Right lobe of liver (tissue), 6 donors: ENCODE results near the gene DIAPH2. TPM values are rescaled to one million over a fixed set of nuclear protein-coding genes. Genes with fewer than 3 reads are reported as not detected.

Experiments
- ATAC-seq, 4 donors: fragments of 200-7000 bp; cut with Tn5 transposase; one replicate each; pipeline ENCODE4 v1.9.1; 2020; ENCODE audit warnings: mild to moderate bottlenecking in 4 of 4, moderate library complexity in 4 of 4
- DNase-seq, 3 donors: peaks; one replicate each; pipeline ENCODE4 v3.0.0-alpha.2; 2020
- H3K27ac ChIP-seq, 3 donors: fragments of 200-600 bp; one replicate each; pipeline ENCODE4 v1.8.0; 2022
- H3K27me3 ChIP-seq, 2 donors: fragments of 200-600 bp; one replicate each; pipeline ENCODE4 v1.8.0; 2022
- H3K36me3 ChIP-seq, 4 donors: fragments of 200-600 bp; sonication (generic) in 1 of 4; one replicate each; pipeline versions ENCODE4 v1.5.1 to v1.8.0; 2017 to 2022; ENCODE audit warnings: control low read depth in 1 of 4
- H3K4me1 ChIP-seq, 4 donors: fragments of 200-600 bp; sonication (generic) in 1 of 4; one replicate each; pipeline versions ENCODE4 v1.5.1 to v1.8.0; 2017 to 2022; ENCODE audit warnings: control low read depth in 1 of 4
- H3K4me3 ChIP-seq, 3 donors: fragments of 200-600 bp; one replicate each; pipeline ENCODE4 v1.8.0; 2022
- H3K9me3 ChIP-seq, 4 donors: fragments of 200-600 bp; sonication (generic) in 1 of 4; one replicate each; pipeline versions ENCODE4 v1.5.1 to v1.8.0; 2017 to 2022; ENCODE audit warnings: control low read depth in 1 of 4
- POLR2A ChIP-seq: fragments of 450-650 bp; IDR thresholded peaks from one replicate; pipeline ENCODE4 v1.6.1; 2017; ENCODE audit warnings: antibody characterized with exemption, mild to moderate bottlenecking
- WGBS: methylation state at CpG from one replicate; pipeline ENCODE4 v1.1.6; 2018; ENCODE audit warnings: low coverage, low lambda C conversion rate; ENCODE audit not compliant: insufficient coverage; ENCODE audit errors: missing lambda C conversion rate; 5-methylcytosine and 5-hydroxymethylcytosine counted together
- intact Hi-C, 2 donors: fragments of 100-400 bp; cut with DNase I; formaldehyde crosslinking; loops; one replicate each; pipeline versions ENCODE4 v1.11.2 to v1.14.1; 2022
- total RNA-seq, 6 experiments: library from RNA; depleted of rRNA in 2 of 6; stranded (reverse); fragments of >200 nt in 2 of 6; fragmentation: NEBNext Ultra II Directional in 3 of 6; extraction: Animal tissue kit (Norgen Biotek cat#: 25700) in 3 of 6; gene quantifications; one replicate each; pipeline versions ENCODE4 v1.1.0 to v1.2.4, GENCODE V29; 2016 to 2023
- TF ChIP-seq, protein P1 (sequence below), 4 donors: fragments of 200-600 bp in 3 of 4; fragments of 450-650 bp in 1 of 4; IDR thresholded peaks; one replicate each; pipeline versions ENCODE4 v1.5.1 to v1.8.0; 2016 to 2022; ENCODE audit warnings: antibody characterized with exemption in 4 of 4, mild to moderate bottlenecking in 2 of 4
- donor health status: DM: no; HTN: yes; CAD: no.
- donor health status: DM: no; HTN: no; CAD: no.
- donor health status: DM: no; HTN: no; CAD: no.
- donor health status: DM: no; HTN: yes; CAD: no.
- donor health status: DM: no; HTN: yes; CAD: no.

The DIAPH2 gene
- total RNA-seq, 6 experiments from 2014 or later, result 10.6 to 20.0 (median 16.4) TPM

DNA sequence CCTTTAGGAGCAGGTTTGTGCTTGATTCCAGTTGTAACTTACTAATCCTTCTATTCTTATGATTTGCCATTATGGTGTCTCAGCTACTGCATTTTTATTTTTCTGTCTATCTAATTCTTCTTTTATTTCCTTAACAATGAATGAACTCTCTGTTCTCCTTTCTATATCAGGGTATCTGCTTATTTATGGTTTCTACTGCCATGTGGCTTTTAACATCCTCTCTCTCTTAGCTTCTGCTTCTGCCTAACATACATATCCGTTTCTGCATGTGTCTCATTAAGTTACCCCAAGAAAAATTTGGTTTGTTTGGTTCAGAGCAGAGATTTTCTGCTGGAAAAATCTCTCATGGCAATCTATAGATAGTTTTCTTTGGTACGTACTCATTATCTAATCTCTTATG, 813.5 kb downstream of the DIAPH2 start:
- H3K9me3 ChIP-seq, result no peaks in the 10 kb centered on the region
- DNase-seq, result no peak
- ATAC-seq, result no peak
- H3K36me3 ChIP-seq, result no peaks in the 10 kb centered on the region
- no peak overlapping the region for H3K4me3 ChIP-seq
- H3K27me3 ChIP-seq, result no peaks in the 10 kb centered on the region
- TF ChIP-seq, protein P1, sequence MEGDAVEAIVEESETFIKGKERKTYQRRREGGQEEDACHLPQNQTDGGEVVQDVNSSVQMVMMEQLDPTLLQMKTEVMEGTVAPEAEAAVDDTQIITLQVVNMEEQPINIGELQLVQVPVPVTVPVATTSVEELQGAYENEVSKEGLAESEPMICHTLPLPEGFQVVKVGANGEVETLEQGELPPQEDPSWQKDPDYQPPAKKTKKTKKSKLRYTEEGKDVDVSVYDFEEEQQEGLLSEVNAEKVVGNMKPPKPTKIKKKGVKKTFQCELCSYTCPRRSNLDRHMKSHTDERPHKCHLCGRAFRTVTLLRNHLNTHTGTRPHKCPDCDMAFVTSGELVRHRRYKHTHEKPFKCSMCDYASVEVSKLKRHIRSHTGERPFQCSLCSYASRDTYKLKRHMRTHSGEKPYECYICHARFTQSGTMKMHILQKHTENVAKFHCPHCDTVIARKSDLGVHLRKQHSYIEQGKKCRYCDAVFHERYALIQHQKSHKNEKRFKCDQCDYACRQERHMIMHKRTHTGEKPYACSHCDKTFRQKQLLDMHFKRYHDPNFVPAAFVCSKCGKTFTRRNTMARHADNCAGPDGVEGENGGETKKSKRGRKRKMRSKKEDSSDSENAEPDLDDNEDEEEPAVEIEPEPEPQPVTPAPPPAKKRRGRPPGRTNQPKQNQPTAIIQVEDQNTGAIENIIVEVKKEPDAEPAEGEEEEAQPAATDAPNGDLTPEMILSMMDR (IDR thresholded peaks at IDR 0.05), result no peak
- TF ChIP-seq POLR2A, result no peak
- H3K27ac ChIP-seq, result no peak overlapping the region
- no peaks in the 10 kb centered on the region for H3K4me1 ChIP-seq
- intact Hi-C loops, result no loop called here
- WGBS, result 59% methylated on average over 2 of the region's 2 CpGs

DNA sequence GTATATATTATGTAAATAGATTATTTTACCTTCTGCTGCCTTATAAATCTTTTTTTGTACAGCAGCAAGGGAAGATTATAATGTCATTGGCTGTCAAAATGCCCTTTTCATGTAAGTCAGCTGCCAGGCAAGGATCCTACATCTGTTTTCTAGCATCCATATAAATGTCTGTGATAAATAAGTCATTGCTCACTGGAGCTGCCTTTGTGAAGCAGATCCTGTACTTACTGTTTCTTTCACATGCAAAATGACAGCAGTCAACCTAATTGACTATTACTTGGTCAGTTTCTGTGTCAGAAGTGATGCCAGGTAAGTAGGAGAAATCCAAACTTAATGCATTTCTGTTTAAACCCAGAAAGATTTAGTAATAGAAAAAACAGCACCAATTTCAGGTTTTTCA, 819.8 kb downstream of the DIAPH2 start:
- no peaks in the 10 kb centered on the region for H3K36me3 ChIP-seq
- no peak for ATAC-seq
- no peaks in the 10 kb centered on the region for H3K9me3 ChIP-seq
- H3K27ac ChIP-seq, result no peak overlapping the region
- TF ChIP-seq POLR2A, result no peak
- TF ChIP-seq, protein P1 (IDR thresholded peaks at IDR 0.05), result no peak
- intact Hi-C loops, result no loop called here
- H3K4me3 ChIP-seq, result no peak overlapping the region
- no peaks in the 10 kb centered on the region for H3K27me3 ChIP-seq
- DNase-seq, result no peak
- H3K4me1 ChIP-seq, result no peaks in the 10 kb centered on the region

DNA sequence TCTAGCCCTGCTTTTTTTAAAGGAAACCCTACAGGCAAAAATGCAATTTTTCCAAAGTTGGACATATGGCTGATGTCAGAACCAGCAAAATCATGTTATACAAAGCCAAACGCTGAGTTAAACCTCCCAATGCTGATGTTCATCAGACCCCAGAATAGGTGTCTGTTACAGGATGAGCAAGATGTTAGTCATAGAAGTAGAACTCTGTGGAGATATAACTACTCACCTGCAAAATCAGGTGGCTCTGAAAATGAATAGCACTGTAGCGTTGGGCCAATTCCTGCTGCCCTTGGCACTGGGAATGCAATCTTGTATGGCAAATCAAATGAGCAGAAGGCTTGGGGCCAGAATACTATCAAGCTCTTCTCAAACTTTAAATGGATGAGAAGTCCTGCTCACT, 833.1 kb downstream of the DIAPH2 start:
- 84% methylated on average over 2 of the region's 2 CpGs for WGBS
- DNase-seq (no peak), ATAC-seq (no peak)
- TF ChIP-seq, protein P1 (IDR thresholded peaks at IDR 0.05), result no peak
- TF ChIP-seq POLR2A, result no peak
- intact Hi-C loops, result no loop called here
- no peaks in the 10 kb centered on the region for H3K4me1 ChIP-seq
- no peaks in the 10 kb centered on the region for H3K36me3 ChIP-seq
- no peaks in the 10 kb centered on the region for H3K9me3 ChIP-seq
- H3K4me3 ChIP-seq, result no peak overlapping the region
- no peak overlapping the region for H3K27ac ChIP-seq
- H3K27me3 ChIP-seq, result no peaks in the 10 kb centered on the region

DNA sequence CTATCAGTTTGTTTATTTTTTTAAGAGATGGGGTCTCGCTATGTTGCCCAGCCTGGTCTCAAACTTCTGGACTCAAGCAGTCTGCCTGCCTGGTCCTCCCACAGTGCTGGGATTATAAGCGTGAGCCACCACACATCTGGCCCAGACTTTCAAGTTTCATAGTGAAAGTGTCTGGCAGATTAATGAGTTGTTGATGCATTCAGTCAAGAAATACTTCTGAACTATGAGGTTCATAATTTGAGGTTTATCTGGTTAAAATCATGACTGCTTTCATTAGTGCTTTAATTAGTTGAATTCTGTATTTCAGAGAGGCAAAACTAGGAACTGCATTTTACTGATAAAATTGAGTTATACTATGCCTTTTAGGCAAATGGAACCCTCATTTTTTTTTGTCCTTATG, 837.7 kb downstream of the DIAPH2 start:
- no peaks in the 10 kb centered on the region for H3K36me3 ChIP-seq

More for the DNA sequence above, 837.7 kb downstream of the DIAPH2 start:
- H3K27me3 ChIP-seq, result no peaks in the 10 kb centered on the region
- no peaks in the 10 kb centered on the region for H3K4me1 ChIP-seq
- H3K9me3 ChIP-seq, result no peaks in the 10 kb centered on the region
- H3K4me3 ChIP-seq, result no peak overlapping the region
- DNase-seq (no peak), ATAC-seq (no peak)
- whole genome bisulfite sequencing, result 79% methylated on average over 2 of the region's 2 CpGs
- TF ChIP-seq, protein P1 (IDR thresholded peaks at IDR 0.05), result no peak
- TF ChIP-seq POLR2A, result no peak
- H3K27ac ChIP-seq, result no peak overlapping the region
- intact Hi-C loops, result no loop called here
